ENCODE results near the gene TP73. TPM values are rescaled to one million over a fixed set of nuclear protein-coding genes. Genes with fewer than 3 reads are reported as not detected.

The TP73 gene
- total RNA-seq, 2 donors from 2014 or later = 0.31 TPM; not detected in 1

- DNase-seq (no peak), ATAC-seq (no peak)
- Mint-ChIP-seq H3K36me3 (ENCODE audit: low read depth) (no peaks in the 10 kb centered on the region), H3K4me1 (peaks cover 2% of the 10 kb centered on the region), H3K27ac (no peak overlapping the region), H3K27me3 (peaks cover 24% of the 10 kb centered on the region), H3K4me3 (no peak overlapping the region)
- H3K9me3 ChIP-seq (ENCODE audit: control insufficient read depth, low read length, poor library complexity, severe bottlenecking) = no peaks in the 10 kb centered on the region
Observed at GRCh38 chr1:3702990-3703728, 50.8 kb downstream of the TP73 start.

GRCh38 chr1:3703786-3704371, 51.6 kb downstream of the TP73 start:
- Mint-ChIP-seq H3K4me3 (peak overlapping the region; percentile 62), H3K27me3 (peaks cover 22% of the 10 kb centered on the region), H3K36me3 (ENCODE audit: low read depth) (no peaks in the 10 kb centered on the region), H3K27ac (no peak overlapping the region), H3K4me1 (peaks cover 2% of the 10 kb centered on the region)
- no peaks in the 10 kb centered on the region for H3K9me3 ChIP-seq (ENCODE audit: control insufficient read depth, low read length, poor library complexity, severe bottlenecking)
- no peak for ATAC-seq
- no peak for DNase-seq

- ATAC-seq (no peak), DNase-seq (no peak)
- H3K4me1 Mint-ChIP-seq = peaks cover 2% of the 10 kb centered on the region
- no peaks in the 10 kb centered on the region for H3K9me3 ChIP-seq (ENCODE audit: control insufficient read depth, low read length, poor library complexity, severe bottlenecking)
- no peak overlapping the region for H3K4me3 Mint-ChIP-seq
- H3K27me3 Mint-ChIP-seq = peaks cover 13% of the 10 kb centered on the region
- no peaks in the 10 kb centered on the region for H3K36me3 Mint-ChIP-seq (ENCODE audit: low read depth)
- H3K27ac Mint-ChIP-seq = no peak overlapping the region
Observed at GRCh38 chr1:3705341-3705950, 53.1 kb downstream of the TP73 start.

- no peak for ATAC-seq
Observed at GRCh38 chr1:3706651-3707297, 54.5 kb downstream of the TP73 start.

GRCh38 chr1:3707298-3707938, 55.1 kb downstream of the TP73 start:
- DNase-seq (no peak), ATAC-seq (no peak)
- Mint-ChIP-seq H3K4me3 (no peak overlapping the region), H3K4me1 (peaks cover 2% of the 10 kb centered on the region), H3K27me3 (peaks cover 31% of the 10 kb centered on the region), H3K27ac (no peak overlapping the region), H3K36me3 (ENCODE audit: low read depth) (no peaks in the 10 kb centered on the region)
- H3K9me3 ChIP-seq (ENCODE audit: control insufficient read depth, low read length, poor library complexity, severe bottlenecking) = no peaks in the 10 kb centered on the region

More at GRCh38 chr1:3706651-3707297, 54.5 kb downstream of the TP73 start:
- H3K4me3 Mint-ChIP-seq = no peak overlapping the region
- no peaks in the 10 kb centered on the region for H3K9me3 ChIP-seq (ENCODE audit: control insufficient read depth, low read length, poor library complexity, severe bottlenecking)
- no peak for DNase-seq
- no peaks in the 10 kb centered on the region for H3K36me3 Mint-ChIP-seq (ENCODE audit: low read depth)
- peaks cover 25% of the 10 kb centered on the region for H3K27me3 Mint-ChIP-seq
- H3K27ac Mint-ChIP-seq = no peak overlapping the region
- peaks cover 2% of the 10 kb centered on the region for H3K4me1 Mint-ChIP-seq

GRCh38 chr1:3707939-3708328, 55.6 kb downstream of the TP73 start:
- H3K4me3 Mint-ChIP-seq = no peak overlapping the region
- peaks cover 2% of the 10 kb centered on the region for H3K4me1 Mint-ChIP-seq
- no peak for ATAC-seq
- peaks cover 31% of the 10 kb centered on the region for H3K27me3 Mint-ChIP-seq
- no peaks in the 10 kb centered on the region for H3K36me3 Mint-ChIP-seq (ENCODE audit: low read depth)
- H3K27ac Mint-ChIP-seq = no peak overlapping the region
- no peaks in the 10 kb centered on the region for H3K9me3 ChIP-seq (ENCODE audit: control insufficient read depth, low read length, poor library complexity, severe bottlenecking)
- DNase-seq = no peak

GRCh38 chr1:3708791-3709190, 56.5 kb downstream of the TP73 start:
- no peak for DNase-seq
- no peak overlapping the region for H3K4me3 Mint-ChIP-seq
- peaks cover 36% of the 10 kb centered on the region for H3K27me3 Mint-ChIP-seq
- H3K36me3 Mint-ChIP-seq (ENCODE audit: low read depth) = no peaks in the 10 kb centered on the region
- ATAC-seq = no peak
- no peak overlapping the region for H3K27ac Mint-ChIP-seq
- no peaks in the 10 kb centered on the region for H3K9me3 ChIP-seq (ENCODE audit: control insufficient read depth, low read length, poor library complexity, severe bottlenecking)
- H3K4me1 Mint-ChIP-seq = no peaks in the 10 kb centered on the region

GRCh38 chr1:3710251-3710650, 57.9 kb downstream of the TP73 start:
- DNase-seq = no peak
- ATAC-seq = no peak
- H3K4me1 Mint-ChIP-seq = no peaks in the 10 kb centered on the region

GRCh38 chr1:3711381-3711779, 59.1 kb downstream of the TP73 start:
- H3K9me3 ChIP-seq (ENCODE audit: control insufficient read depth, low read length, poor library complexity, severe bottlenecking) = no peaks in the 10 kb centered on the region
- H3K27me3 Mint-ChIP-seq = peaks cover 36% of the 10 kb centered on the region
- no peaks in the 10 kb centered on the region for H3K36me3 Mint-ChIP-seq (ENCODE audit: low read depth)
- no peaks in the 10 kb centered on the region for H3K4me1 Mint-ChIP-seq
- DNase-seq = no peak
- no peak overlapping the region for H3K4me3 Mint-ChIP-seq
- H3K27ac Mint-ChIP-seq = no peak overlapping the region
- ATAC-seq = no peak

More at GRCh38 chr1:3710251-3710650, 57.9 kb downstream of the TP73 start:
- H3K4me3 Mint-ChIP-seq = no peak overlapping the region
- H3K27me3 Mint-ChIP-seq = peaks cover 36% of the 10 kb centered on the region
- no peak overlapping the region for H3K27ac Mint-ChIP-seq
- H3K9me3 ChIP-seq (ENCODE audit: control insufficient read depth, low read length, poor library complexity, severe bottlenecking) = no peaks in the 10 kb centered on the region
- no peaks in the 10 kb centered on the region for H3K36me3 Mint-ChIP-seq (ENCODE audit: low read depth)

- H3K4me1 Mint-ChIP-seq = no peaks in the 10 kb centered on the region
- ATAC-seq (no peak), DNase-seq (no peak)
- no peak overlapping the region for H3K4me3 Mint-ChIP-seq
- no peaks in the 10 kb centered on the region for H3K9me3 ChIP-seq (ENCODE audit: control insufficient read depth, low read length, poor library complexity, severe bottlenecking)
- peaks cover 36% of the 10 kb centered on the region for H3K27me3 Mint-ChIP-seq
- H3K27ac Mint-ChIP-seq = no peak overlapping the region
- H3K36me3 Mint-ChIP-seq (ENCODE audit: low read depth) = no peaks in the 10 kb centered on the region
Observed at GRCh38 chr1:3711780-3712451, 59.6 kb downstream of the TP73 start.

- Mint-ChIP-seq H3K27ac (no peak overlapping the region), H3K4me3 (no peak overlapping the region), H3K4me1 (no peaks in the 10 kb centered on the region), H3K27me3 (peaks cover 31% of the 10 kb centered on the region), H3K36me3 (ENCODE audit: low read depth) (no peaks in the 10 kb centered on the region)
- ATAC-seq = no peak
- H3K9me3 ChIP-seq (ENCODE audit: control insufficient read depth, low read length, poor library complexity, severe bottlenecking) = no peaks in the 10 kb centered on the region
- no peak for DNase-seq
Observed at GRCh38 chr1:3712573-3713535, 60.5 kb downstream of the TP73 start.

- Mint-ChIP-seq H3K36me3 (ENCODE audit: low read depth) (no peaks in the 10 kb centered on the region), H3K4me3 (no peak overlapping the region), H3K27ac (no peak overlapping the region), H3K27me3 (peaks cover 26% of the 10 kb centered on the region), H3K4me1 (no peaks in the 10 kb centered on the region)
- ATAC-seq = no peak
- DNase-seq = no peak
- no peaks in the 10 kb centered on the region for H3K9me3 ChIP-seq (ENCODE audit: control insufficient read depth, low read length, poor library complexity, severe bottlenecking)
Observed at GRCh38 chr1:3713840-3714239, 61.5 kb downstream of the TP73 start.
